SK-N-SH (cell line): ENCODE measurements around the gene THBD. TPM values are rescaled to one million over a fixed set of nuclear protein-coding genes. Genes with fewer than 3 reads are reported as not detected.

Source experiments
- CTCF ChIA-PET: fragments of 300-600, 350-600 bp; formaldehyde crosslinking; extraction: SDS; loops from one replicate; lab custom pipeline; 2021; lab: Yijun Ruan, JAX
- POLR2A ChIA-PET: fragments of 350-600 bp; sonication (Branson Sonifier 250); formaldehyde crosslinking; extraction: SDS; loops from one replicate; lab custom pipeline; 2020; ENCODE audit warnings: antibody characterized with exemption, inconsistent platforms; lab: Yijun Ruan, JAX
- DNase-seq: peaks from one replicate; pipeline ENCODE4 v3.0.0; 2012
- H2AFZ ChIP-seq: fragments of 200-600 bp; sonication (generic); 2 replicates; pipeline ENCODE4 v1.8.1; 2016; ENCODE audit warnings: antibody characterized with exemption, mild to moderate bottlenecking, low read depth
- H3F3A ChIP-seq: fragments of 200-600 bp; sonication (generic); replicated peaks from 2 replicates; pipeline ENCODE3; 2016; ENCODE audit warnings: antibody characterized with exemption, mild to moderate bottlenecking; ENCODE audit not compliant: insufficient read depth
- H3K27ac ChIP-seq, 2 experiments: fragments of 200-500 bp in 1 of 2; fragments of 200-600 bp in 1 of 2; sonication (Bioruptor generic) in 1 of 2; sonication (generic), shearing (Covaris generic) in 1 of 2; 2 replicates each; pipeline versions ENCODE4 v1.5.1 to v1.6.1; 2014 to 2016; ENCODE audit warnings: low read depth in 2 of 2, inconsistent platforms in 1 of 2, low read length in 1 of 2, mild to moderate bottlenecking in 1 of 2, mixed read lengths in 1 of 2
- H3K27me3 ChIP-seq: fragments of 200-600 bp; sonication (generic), shearing (Covaris generic); 2 replicates; pipeline ENCODE4 v1.6.1; 2016; ENCODE audit warnings: mixed run types; ENCODE audit not compliant: insufficient read depth
- H3K36me3 ChIP-seq, 2 experiments: fragments of 200-500 bp in 1 of 2; fragments of 200-600 bp in 1 of 2; sonication (Bioruptor generic) in 1 of 2; sonication (generic) in 1 of 2; replicated peaks in 1 of 2; 2 replicates each; pipeline versions ENCODE3 to v1.5.1; 2014 to 2016; ENCODE audit warnings: low read length in 1 of 2, mild to moderate bottlenecking in 1 of 2; ENCODE audit not compliant: insufficient read depth in 2 of 2, control insufficient read depth in 1 of 2
- H3K4me1 ChIP-seq, 2 experiments: fragments of 200-500 bp in 1 of 2; fragments of 200-600 bp in 1 of 2; sonication (Bioruptor generic) in 1 of 2; sonication (generic), shearing (Covaris generic) in 1 of 2; 2 replicates each; pipeline versions ENCODE4 v1.5.1 to v1.6.1; 2014 to 2016; ENCODE audit warnings: low read depth in 1 of 2, low read length in 1 of 2, mixed run types in 1 of 2; ENCODE audit not compliant: insufficient read depth in 2 of 2, control insufficient read depth in 1 of 2
- H3K4me2 ChIP-seq: fragments of 200-600 bp; sonication (generic), shearing (Covaris generic); 2 replicates; pipeline ENCODE4 v1.6.1; 2017; ENCODE audit warnings: mixed run types
- H3K4me3 ChIP-seq, 2 experiments: fragments of 200-500 bp in 1 of 2; fragments of 200-600 bp in 1 of 2; sonication (Bioruptor generic) in 1 of 2; sonication (generic), shearing (Covaris generic) in 1 of 2; 2 replicates each; pipeline versions ENCODE4 v1.5.1 to v1.8.1; 2014 to 2016; ENCODE audit warnings: low read depth in 2 of 2, inconsistent platforms in 1 of 2, low read length in 1 of 2, mild to moderate bottlenecking in 1 of 2, mixed read lengths in 1 of 2, moderate library complexity in 1 of 2
- H3K79me2 ChIP-seq: fragments of 200-600 bp; sonication (generic); 2 replicates; pipeline ENCODE4 v1.8.1; 2017; ENCODE audit warnings: mild to moderate bottlenecking; ENCODE audit not compliant: insufficient read depth
- H3K9ac ChIP-seq: fragments of 200-600 bp; sonication (generic); 2 replicates; pipeline ENCODE4 v1.6.1; 2017; ENCODE audit warnings: mixed run types
- H3K9me2 ChIP-seq: fragments of 200-600 bp; sonication (generic); 2 replicates; pipeline ENCODE4 v1.6.1; 2017; ENCODE audit warnings: mixed run types
- H3K9me3 ChIP-seq: fragments of 200-600 bp; sonication (generic); 2 replicates; pipeline ENCODE4 v1.6.1; 2017; ENCODE audit warnings: mixed run types, mild to moderate bottlenecking, moderate library complexity
- H4K20me1 ChIP-seq: fragments of 200-600 bp; sonication (generic); 2 replicates; pipeline ENCODE4 v1.6.1; 2017; ENCODE audit warnings: mild to moderate bottlenecking, mixed run types; ENCODE audit not compliant: insufficient read depth
- CTCF ChIP-seq: fragments of 200-600 bp; sonication (generic); IDR thresholded peaks from 2 replicates; pipeline ENCODE4 v1.6.1; 2017; ENCODE audit warnings: antibody characterized with exemption, mild to moderate bottlenecking, moderate library complexity
- ELF1 ChIP-seq: IDR thresholded peaks from 2 replicates; pipeline ENCODE4 v1.4.0; 2012
- EZH2phosphoT487 ChIP-seq: fragments of 200-600 bp; sonication (generic); IDR thresholded peaks from 2 replicates; pipeline ENCODE4 v1.6.1; 2017; ENCODE audit warnings: low read depth, mixed run types, mild to moderate bottlenecking, antibody characterized with exemption, moderate library complexity, borderline replicate concordance
- MEF2A ChIP-seq: IDR thresholded peaks from 2 replicates; pipeline ENCODE4 v1.4.0; 2012; ENCODE audit warnings: low read depth, borderline replicate concordance
- MXI1 ChIP-seq: IDR thresholded peaks from 2 replicates; pipeline ENCODE4 v1.6.1; 2012; ENCODE audit warnings: mild to moderate bottlenecking, low read depth, low read length, improper control_type of control experiment
- NFIC ChIP-seq: IDR thresholded peaks from 2 replicates; pipeline ENCODE4 v1.4.0; 2012; ENCODE audit warnings: borderline replicate concordance
- PBX3 ChIP-seq: IDR thresholded peaks from 2 replicates; pipeline ENCODE4; 2012
- POLR2AphosphoS5 ChIP-seq: IDR thresholded peaks from 2 replicates; pipeline ENCODE4 v1.6.1; 2012; ENCODE audit warnings: low read depth, low read length
- RAD21 ChIP-seq: IDR thresholded peaks from 2 replicates; pipeline ENCODE4 v1.6.1; 2012; ENCODE audit warnings: mild to moderate bottlenecking, low read length
- RFX5 ChIP-seq: IDR thresholded peaks from 2 replicates; pipeline ENCODE4 v1.6.1; 2012; ENCODE audit warnings: mild to moderate bottlenecking, improper control_type of control experiment, low read length
- SIN3A ChIP-seq: IDR thresholded peaks from 2 replicates; pipeline ENCODE4 v1.6.1; 2012; ENCODE audit warnings: low read depth, mild to moderate bottlenecking, low read length, moderate library complexity, borderline replicate concordance
- SMC3 ChIP-seq: IDR thresholded peaks from 2 replicates; pipeline ENCODE4 v1.6.1; 2012; ENCODE audit warnings: low read depth, low read length, improper control_type of control experiment
- TAF1 ChIP-seq: IDR thresholded peaks from 2 replicates; pipeline ENCODE4 v1.6.1; 2012; ENCODE audit warnings: low read depth, mild to moderate bottlenecking, low read length, moderate library complexity, borderline replicate concordance
- YY1 ChIP-seq: IDR thresholded peaks from 2 replicates; pipeline ENCODE4 v1.4.0; 2012; ENCODE audit warnings: low read depth, mild to moderate bottlenecking
- ZBTB33 ChIP-seq: IDR thresholded peaks from 2 replicates; pipeline ENCODE4 v1.4.0; 2012; ENCODE audit warnings: low read depth, borderline replicate concordance
- WGBS: methylation state at CpG from one replicate; pipeline ENCODE4 v1.1.6; 2017; ENCODE audit warnings: low lambda C conversion rate; 5-methylcytosine and 5-hydroxymethylcytosine counted together
- polyA plus RNA-seq, 3 experiments: library from polyadenylated mRNA; depleted of rRNA; stranded (reverse); fragments of >200 nt; gene quantifications; 2 replicates each; pipeline ENCODE4 v1.2.3, GENCODE V29; 2012

The THBD gene
- polyA plus RNA-seq, 1 of the 3 experiments (the other 2 are of a cell fraction), result 0.33 TPM

GRCh38 chr20:23083553-23084220, 34.2 kb upstream of the THBD start:
- ChIA-PET CTCF (no interaction called here), POLR2A (no interaction called here)
- Histone ChIP-seq H3K4me2 (no peak overlapping the region), H3K4me1 (no peaks in the 10 kb centered on the region), H3F3A (no peaks in the 10 kb centered on the region), H3K27me3 (peaks cover 51% of the 10 kb centered on the region), H2AFZ (no peak overlapping the region), H3K9me2 (no peaks in the 10 kb centered on the region), H3K9me3 (no peaks in the 10 kb centered on the region), H3K9ac (no peak overlapping the region), H3K79me2 (no peaks in the 10 kb centered on the region), H3K36me3 (no peaks in the 10 kb centered on the region), H3K27ac (no peak overlapping the region), H3K4me3 (no peak overlapping the region), H4K20me1 (no peaks in the 10 kb centered on the region)
- 21% methylated on average over 14 of the region's 15 CpGs for WGBS
- no peak for DNase-seq
- TF ChIP-seq MXI1 (no peak), ELF1 (no peak), SMC3 (no peak), SIN3A (no peak), YY1 (no peak), PBX3 (no peak), EZH2phosphoT487 (no peak), TAF1 (no peak), RAD21 (no peak), NFIC (no peak), RFX5 (no peak), MEF2A (no peak), POLR2AphosphoS5 (no peak), CTCF (no peak), ZBTB33 (no peak)
